Psoas muscle (tissue), 8 donors: ENCODE measurements around the gene CACNA1D. TPM values are rescaled to one million over a fixed set of nuclear protein-coding genes. Genes with fewer than 3 reads are reported as not detected.

Experiments used
- ATAC-seq, 4 donors: fragments of 200-7000 bp; cut with Tn5 transposase; one replicate each; pipeline ENCODE4 v1.9.1; 2020; ENCODE audit warnings: moderate library complexity in 3 of 4, mild to moderate bottlenecking in 2 of 4
- DNase-seq, 2 donors: peaks; one replicate each; pipeline ENCODE4 v3.0.0-alpha.2; 2020
- H3K27ac ChIP-seq: fragments of 200-600 bp; one replicate; pipeline ENCODE4 v1.8.0; 2022
- H3K27me3 ChIP-seq, 3 donors: fragments of 200-600 bp in 1 of 3; one replicate each; pipeline versions ENCODE4 v1.6.1 to v1.8.0; 2013 to 2022; ENCODE audit warnings: low read length in 2 of 3, mild to moderate bottlenecking in 2 of 3, moderate library complexity in 1 of 3; ENCODE audit not compliant: insufficient read depth in 3 of 3
- H3K36me3 ChIP-seq, 2 donors: fragments of 200-600 bp in 1 of 2; one replicate each; pipeline versions ENCODE4 v1.6.1 to v1.8.0; 2013 to 2022; ENCODE audit warnings: low read depth in 1 of 2, mild to moderate bottlenecking in 1 of 2, moderate library complexity in 1 of 2; ENCODE audit not compliant: insufficient read depth in 1 of 2
- H3K4me1 ChIP-seq: fragments of 200-600 bp; one replicate; pipeline ENCODE4 v1.8.0; 2022
- H3K4me3 ChIP-seq: fragments of 200-600 bp; one replicate; pipeline ENCODE4 v1.8.0; 2022; ENCODE audit warnings: mild to moderate bottlenecking
- H3K9me3 ChIP-seq: fragments of 200-600 bp; one replicate; pipeline ENCODE4 v1.8.0; 2022
- WGBS, 3 donors: extraction: QIAGEN DNeasy Blood & Tissue Kit; methylation state at CpG; one replicate each; pipeline versions ENCODE4 v1.1.6 to v1.1.7; 2013; 5-methylcytosine and 5-hydroxymethylcytosine counted together
- intact Hi-C, 2 donors: fragments of 100-400 bp; cut with DNase I; formaldehyde crosslinking; loops; one replicate each; pipeline versions ENCODE4 v1.11.0 to v1.14.2; 2022
- polyA plus RNA-seq, 3 donors: library from polyadenylated mRNA; stranded (reverse); fragments of 200-250 nt; gene quantifications; one replicate each; pipeline ENCODE4 v1.2.3, GENCODE V29; 2013
- total RNA-seq, 4 donors: library from RNA; stranded (reverse); fragmentation: NEBNext Ultra II Directional in 2 of 4; extraction: Animal tissue kit (Norgen Biotek cat#: 25700) in 2 of 4; gene quantifications; one replicate each; pipeline versions ENCODE4 v1.2.1 to v1.2.4, GENCODE V29; 2021 to 2023
- TF ChIP-seq, protein P1 (sequence below): fragments of 200-600 bp; IDR thresholded peaks from one replicate; pipeline ENCODE4 v1.8.0; 2022; ENCODE audit warnings: antibody characterized with exemption
- donor health status: healthy with polysubstance abuse.
- donor health status: DM: no; HTN: no; CAD: no; lungs with moderate emphysema.
- donor health status: Bipolar disorder and iron deficiency.
- donor health status: healthy.
- donor health status: DM: yes; HTN: yes; CAD: no.
- donor health status: DM: no; HTN: no; CAD: no.
- donor health status: DM: no; HTN: no; CAD: no.
- donor health status: DM: yes; HTN: yes; CAD: no.

The CACNA1D gene
- total and polyA plus RNA-seq, 7 donors = 0.05 to 0.82 (median 0.28) TPM; not detected in 2

DNA sequence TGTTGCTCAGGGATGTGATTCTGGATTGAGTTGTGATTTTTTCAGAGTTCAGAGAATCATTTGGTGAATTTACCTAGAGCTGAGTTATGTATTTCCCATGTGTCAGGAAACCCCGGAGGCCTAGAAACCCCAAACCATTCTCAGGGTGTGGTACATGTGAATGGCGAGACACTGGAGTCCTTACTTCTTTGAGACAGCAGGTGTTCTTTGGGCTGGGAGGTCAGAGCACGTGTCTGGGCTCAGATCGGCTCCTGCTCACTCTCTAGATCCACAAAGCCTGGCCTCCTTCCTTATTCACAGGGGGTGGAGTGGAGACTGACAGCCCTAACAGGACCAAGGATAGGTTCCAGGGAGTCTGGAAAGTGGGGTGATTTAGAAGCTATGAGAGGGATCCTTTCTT is 206.0 kb downstream of the CACNA1D start:
- no peak overlapping the region for H3K4me3 ChIP-seq
- no peaks in the 10 kb centered on the region for H3K36me3 ChIP-seq
- H3K9me3 ChIP-seq = no peaks in the 10 kb centered on the region
- TF ChIP-seq, protein P1, sequence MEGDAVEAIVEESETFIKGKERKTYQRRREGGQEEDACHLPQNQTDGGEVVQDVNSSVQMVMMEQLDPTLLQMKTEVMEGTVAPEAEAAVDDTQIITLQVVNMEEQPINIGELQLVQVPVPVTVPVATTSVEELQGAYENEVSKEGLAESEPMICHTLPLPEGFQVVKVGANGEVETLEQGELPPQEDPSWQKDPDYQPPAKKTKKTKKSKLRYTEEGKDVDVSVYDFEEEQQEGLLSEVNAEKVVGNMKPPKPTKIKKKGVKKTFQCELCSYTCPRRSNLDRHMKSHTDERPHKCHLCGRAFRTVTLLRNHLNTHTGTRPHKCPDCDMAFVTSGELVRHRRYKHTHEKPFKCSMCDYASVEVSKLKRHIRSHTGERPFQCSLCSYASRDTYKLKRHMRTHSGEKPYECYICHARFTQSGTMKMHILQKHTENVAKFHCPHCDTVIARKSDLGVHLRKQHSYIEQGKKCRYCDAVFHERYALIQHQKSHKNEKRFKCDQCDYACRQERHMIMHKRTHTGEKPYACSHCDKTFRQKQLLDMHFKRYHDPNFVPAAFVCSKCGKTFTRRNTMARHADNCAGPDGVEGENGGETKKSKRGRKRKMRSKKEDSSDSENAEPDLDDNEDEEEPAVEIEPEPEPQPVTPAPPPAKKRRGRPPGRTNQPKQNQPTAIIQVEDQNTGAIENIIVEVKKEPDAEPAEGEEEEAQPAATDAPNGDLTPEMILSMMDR = no peak
- no peak for ATAC-seq
- intact Hi-C loops = no loop called here
- DNase-seq = no peak
- 61 to 76% (median 72%) methylated on average over 4 of the region's 4 CpGs for WGBS, 3 donors
- no peaks in the 10 kb centered on the region for H3K4me1 ChIP-seq
- H3K27me3 ChIP-seq = no peaks in the 10 kb centered on the region
- no peak overlapping the region for H3K27ac ChIP-seq

DNA sequence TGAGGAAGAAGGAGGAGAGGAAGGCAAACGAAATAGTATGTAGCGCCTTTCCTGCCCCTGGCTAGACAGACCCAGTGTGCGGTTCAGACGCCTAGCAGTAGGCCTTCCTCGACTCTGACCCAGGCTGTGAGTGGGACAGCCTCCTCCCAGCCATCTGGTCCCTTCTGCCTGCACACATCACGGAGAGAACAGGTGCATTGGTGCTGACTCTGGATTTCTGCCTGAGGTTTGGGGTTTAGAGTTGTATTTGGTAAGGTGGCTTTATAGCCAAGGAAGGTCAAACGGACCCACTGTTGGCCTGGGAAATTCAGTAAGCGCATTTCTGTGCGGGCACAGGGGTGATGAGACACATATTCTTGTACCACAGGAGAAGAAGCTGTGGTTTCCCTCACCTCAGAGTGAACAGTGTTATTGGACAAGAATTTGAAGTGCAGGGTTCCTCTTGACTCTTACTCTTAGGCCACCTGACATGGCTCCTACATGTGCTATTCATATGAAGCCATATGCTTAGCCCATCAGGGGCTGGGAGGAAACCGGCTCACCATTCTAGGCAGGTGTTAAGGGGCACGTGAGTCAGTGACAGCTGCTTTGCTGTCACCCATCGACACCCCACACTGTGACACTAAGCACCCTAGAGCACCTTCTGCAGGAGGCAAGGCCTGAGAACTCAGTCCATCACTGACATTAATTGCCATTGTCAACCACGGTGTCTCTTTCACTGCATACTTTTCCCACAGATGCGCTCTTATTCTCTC is 208.5 kb downstream of the CACNA1D start:
- Histone ChIP-seq H3K36me3 (no peaks in the 10 kb centered on the region), H3K9me3 (no peaks in the 10 kb centered on the region), H3K27ac (no peak overlapping the region), H3K4me3 (no peak overlapping the region), H3K27me3 (no peaks in the 10 kb centered on the region), H3K4me1 (no peaks in the 10 kb centered on the region)
- ATAC-seq (no peak), DNase-seq (no peak)
- intact Hi-C loops = no loop called here
- TF ChIP-seq, protein P1 = no peak
- whole genome bisulfite sequencing, 3 donors = 76 to 88% (median 80%) methylated on average over 14 of the region's 14 CpGs

DNA sequence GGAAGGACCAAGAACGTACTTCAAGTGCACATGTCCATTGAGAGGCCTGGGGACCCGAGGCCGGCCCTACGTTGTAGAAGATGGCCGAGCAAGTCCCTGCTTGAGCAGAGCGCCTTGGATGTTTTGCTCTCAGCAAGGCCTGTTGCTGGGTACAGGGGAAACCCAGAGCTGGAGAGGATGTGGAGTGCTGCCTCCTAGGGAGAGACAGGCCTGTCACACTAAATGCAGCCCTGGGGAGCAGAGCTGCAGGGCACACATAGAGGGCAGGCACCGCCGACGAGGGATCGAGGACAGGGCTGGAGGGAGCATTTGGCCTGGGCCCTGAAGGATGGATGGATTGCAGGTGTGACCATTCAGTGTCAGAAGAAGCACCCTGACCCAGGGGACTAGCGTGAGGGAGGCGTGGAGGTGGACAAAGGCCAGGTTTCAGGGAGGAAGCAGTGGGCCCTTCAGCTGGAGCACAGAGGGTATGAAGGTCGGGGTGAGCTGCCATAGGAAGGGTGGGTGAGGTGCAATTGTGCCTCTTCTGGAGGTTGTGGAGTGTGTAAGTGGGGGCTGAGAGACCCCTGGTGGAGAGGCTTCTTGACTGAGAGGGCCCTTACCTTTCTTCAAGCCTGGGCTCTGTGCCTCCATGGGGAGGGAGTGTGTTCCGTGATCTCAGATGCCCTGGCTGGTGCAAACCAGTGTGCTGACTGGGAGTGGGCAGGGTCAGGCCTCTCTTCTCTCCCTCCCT is 209.4 kb downstream of the CACNA1D start:
- no peak overlapping the region for H3K27ac ChIP-seq
- H3K9me3 ChIP-seq = no peaks in the 10 kb centered on the region
- no peaks in the 10 kb centered on the region for H3K36me3 ChIP-seq
- H3K4me3 ChIP-seq = no peak overlapping the region
- no peaks in the 10 kb centered on the region for H3K4me1 ChIP-seq
- no peak for DNase-seq
- 87 to 90% (median 88%) methylated on average over 14 of the region's 14 CpGs for WGBS, 3 donors
- H3K27me3 ChIP-seq = no peaks in the 10 kb centered on the region
- no peak for ATAC-seq
- intact Hi-C loops = no loop called here
- TF ChIP-seq, protein P1 = no peak

DNA sequence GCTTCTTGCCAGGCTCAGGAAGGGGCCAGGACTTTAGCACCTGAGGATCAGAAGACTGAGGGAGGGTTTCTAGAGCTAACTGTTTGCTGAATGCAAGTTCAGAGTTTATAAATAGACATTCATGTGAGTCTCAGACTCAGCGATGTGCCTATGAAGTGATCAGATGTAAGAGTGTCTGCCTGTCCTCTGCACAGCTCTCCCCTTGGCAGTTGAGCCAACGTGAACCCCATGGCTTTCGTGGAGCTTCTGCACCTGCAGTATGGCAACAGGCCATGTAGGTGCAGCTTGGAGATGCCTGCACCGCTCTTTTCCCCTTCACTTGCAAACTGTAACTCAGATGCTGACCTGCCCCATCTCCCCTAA is 209.9 kb downstream of the CACNA1D start:
- TF ChIP-seq, protein P1 = no peak
- Histone ChIP-seq H3K27me3 (no peaks in the 10 kb centered on the region), H3K4me3 (no peak overlapping the region), H3K9me3 (no peaks in the 10 kb centered on the region), H3K4me1 (no peaks in the 10 kb centered on the region), H3K36me3 (no peaks in the 10 kb centered on the region), H3K27ac (no peak overlapping the region)
- no peak for DNase-seq
- intact Hi-C loops = no loop called here
- peak in 1 of 4 donors; percentile 27 for ATAC-seq
- 56 to 80% (median 69%) methylated on average over 4 of the region's 4 CpGs for WGBS, 3 donors
